Erythroblast (primary cell): ENCODE data around the gene C2CD4D.

Source experiments
- GATA1 ChIP-seq: IDR thresholded peaks from 2 replicates; pipeline ENCODE4 v1.6.1; 2011; ENCODE audit warnings: low read depth, mild to moderate bottlenecking, control low read depth, low read length, moderate library complexity
- POLR2A ChIP-seq: IDR thresholded peaks from 2 replicates; pipeline ENCODE4 v1.6.1; 2011; ENCODE audit warnings: mild to moderate bottlenecking, low read length

DNA sequence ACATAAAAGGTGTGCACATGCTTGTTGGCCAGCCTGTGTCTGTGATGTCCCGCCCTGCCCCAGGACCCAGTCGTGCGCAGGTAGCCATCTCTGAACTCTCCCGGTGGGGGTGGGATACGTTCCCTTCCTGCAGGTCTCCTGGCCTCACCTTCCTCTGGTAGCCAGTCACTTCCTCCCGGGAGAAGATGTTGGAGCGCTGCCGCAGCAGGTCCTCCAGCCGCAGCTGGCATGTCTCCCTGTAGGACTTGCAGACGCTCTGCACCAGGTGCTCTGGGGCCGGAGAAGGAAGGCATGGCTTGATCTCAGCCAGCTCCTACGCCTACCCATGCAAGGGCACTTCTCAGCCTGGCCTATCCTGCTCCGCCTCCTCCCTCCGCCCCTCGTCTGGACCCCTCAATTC is 25.2 kb downstream of the C2CD4D start:
- no peak for TF ChIP-seq POLR2A
- TF ChIP-seq GATA1 = no peak
